Stimulated activated naive B cell treated with anti-CD40 and anti-IgM and Interleukin-4, amounts not matched to agents 10 μg/mL and 1 μg/mL and 100 μg/mL, for 72 hours (primary cell): ENCODE measurements around the gene EHF.
A peak's percentile ranks its signal among the peaks of the same experiment; 100 is the strongest.

Experiments
- ATAC-seq, 2 donors: fragments of 150-1000 bp; cut with Tn5 transposase; replicated peaks; 2 replicates each; pipeline ENCODE4 v1.10.0; 2021; ENCODE audit warnings: moderate library complexity in 1 of 2
- DNase-seq: peaks from one replicate; pipeline ENCODE4 v3.0.0; 2021
- H3K27ac Mint-ChIP-seq: one replicate; pipeline ENCODE4 v1.8.0; 2022; ENCODE audit warnings: mild to moderate bottlenecking, mixed read lengths
- H3K27me3 Mint-ChIP-seq, 2 donors: one replicate each; pipeline ENCODE4 v1.8.0; 2022; ENCODE audit warnings: mixed read lengths in 2 of 2
- H3K36me3 Mint-ChIP-seq, 2 donors: one replicate each; pipeline ENCODE4 v1.8.0; 2022; ENCODE audit warnings: mixed read lengths in 2 of 2, mild to moderate bottlenecking in 1 of 2
- H3K4me1 Mint-ChIP-seq, 2 donors: one replicate each; pipeline ENCODE4 v1.8.0; 2022; ENCODE audit warnings: mixed read lengths in 2 of 2, mild to moderate bottlenecking in 1 of 2
- H3K4me3 Mint-ChIP-seq, 2 donors: one replicate each; pipeline ENCODE4 v1.8.0; 2022; ENCODE audit warnings: mild to moderate bottlenecking in 2 of 2, mixed read lengths in 2 of 2, moderate library complexity in 1 of 2
- H3K9me3 Mint-ChIP-seq, 2 donors: one replicate each; pipeline ENCODE4 v1.8.0; 2022; ENCODE audit warnings: mixed read lengths in 2 of 2, mild to moderate bottlenecking in 1 of 2

Gene EHF

GRCh38 chr11:34594603-34595002, 26.3 kb upstream of the EHF start:
- Mint-ChIP-seq H3K4me1 (peaks cover 1 to 5% of the 10 kb centered on the region in 2 donors), H3K27me3 (peaks cover 19 to 35% of the 10 kb centered on the region in 2 donors), H3K9me3 (peaks cover 10 to 11% of the 10 kb centered on the region in 2 donors), H3K4me3 (no peak overlapping the region), H3K36me3 (peaks cover 3 to 9% of the 10 kb centered on the region in 2 donors), H3K27ac (no peak overlapping the region)
- ATAC-seq = no peak
- DNase-seq = no peak

- no peak for ATAC-seq
- no peak for DNase-seq
- H3K9me3 Mint-ChIP-seq = peaks cover 10 to 11% of the 10 kb centered on the region in 2 donors
- no peak overlapping the region for H3K27ac Mint-ChIP-seq
- H3K36me3 Mint-ChIP-seq = peaks cover 3 to 9% of the 10 kb centered on the region in 2 donors
- peaks cover 19 to 37% of the 10 kb centered on the region in 2 donors for H3K27me3 Mint-ChIP-seq
- H3K4me3 Mint-ChIP-seq = no peak overlapping the region
- H3K4me1 Mint-ChIP-seq = peaks cover 4 to 13% of the 10 kb centered on the region in 2 donors
These were observed 25.5 kb upstream of the EHF start for GRCh38 chr11:34595391-34595790.

GRCh38 chr11:34595960-34596644, 24.8 kb upstream of the EHF start:
- Mint-ChIP-seq H3K27ac (no peak overlapping the region), H3K36me3 (peaks cover 3 to 9% of the 10 kb centered on the region in 2 donors), H3K27me3 (peaks cover 24 to 37% of the 10 kb centered on the region in 2 donors), H3K4me3 (no peak overlapping the region), H3K4me1 (peaks cover 7 to 18% of the 10 kb centered on the region in 2 donors), H3K9me3 (peaks cover 10 to 11% of the 10 kb centered on the region in 2 donors)
- DNase-seq = no peak
- ATAC-seq = no peak

- Mint-ChIP-seq H3K9me3 (peaks cover 0 to 1% of the 10 kb centered on the region in 2 donors), H3K27me3 (peaks cover 11 to 39% of the 10 kb centered on the region in 2 donors), H3K27ac (peak overlapping the region; percentile 6), H3K4me3 (no peak overlapping the region), H3K4me1 (peaks cover 7 to 18% of the 10 kb centered on the region in 2 donors), H3K36me3 (no peaks in the 10 kb centered on the region)
- no peak for ATAC-seq
- no peak for DNase-seq
These were observed 21.4 kb upstream of the EHF start for GRCh38 chr11:34599406-34599945.

GRCh38 chr11:34600339-34601084, 20.4 kb upstream of the EHF start:
- H3K9me3 Mint-ChIP-seq = peaks cover 0 to 1% of the 10 kb centered on the region in 2 donors
- DNase-seq = no peak
- peaks cover 11 to 39% of the 10 kb centered on the region in 2 donors for H3K27me3 Mint-ChIP-seq
- no peak overlapping the region for H3K4me3 Mint-ChIP-seq
- peaks cover 8 to 19% of the 10 kb centered on the region in 2 donors for H3K4me1 Mint-ChIP-seq
- H3K36me3 Mint-ChIP-seq = no peaks in the 10 kb centered on the region
- H3K27ac Mint-ChIP-seq = no peak overlapping the region
- peak; percentile 28 to 34 for ATAC-seq

- DNase-seq = no peak
- Mint-ChIP-seq H3K9me3 (peaks cover 0 to 1% of the 10 kb centered on the region in 2 donors), H3K4me3 (no peak overlapping the region), H3K4me1 (peaks cover 14 to 25% of the 10 kb centered on the region in 2 donors), H3K27me3 (peaks cover 11 to 34% of the 10 kb centered on the region in 2 donors), H3K36me3 (no peaks in the 10 kb centered on the region), H3K27ac (no peak overlapping the region)
- no peak for ATAC-seq
These were observed 19.8 kb upstream of the EHF start for GRCh38 chr11:34601085-34601444.

- H3K27me3 Mint-ChIP-seq = peaks cover 11 to 29% of the 10 kb centered on the region in 2 donors
- peaks cover 15 to 30% of the 10 kb centered on the region in 2 donors for H3K4me1 Mint-ChIP-seq
- no peaks in the 10 kb centered on the region for H3K9me3 Mint-ChIP-seq
- DNase-seq (no peak), ATAC-seq (no peak)
- H3K4me3 Mint-ChIP-seq = no peak overlapping the region
- H3K27ac Mint-ChIP-seq = no peak overlapping the region
- H3K36me3 Mint-ChIP-seq = no peaks in the 10 kb centered on the region
These were observed 19.3 kb upstream of the EHF start for GRCh38 chr11:34601609-34602008.

GRCh38 chr11:34602245-34602644, 18.6 kb upstream of the EHF start:
- H3K4me3 Mint-ChIP-seq = no peak overlapping the region
- DNase-seq = no peak
- no peaks in the 10 kb centered on the region for H3K36me3 Mint-ChIP-seq
- ATAC-seq = no peak
- H3K9me3 Mint-ChIP-seq = no peaks in the 10 kb centered on the region
- H3K27me3 Mint-ChIP-seq = peaks cover 11 to 23% of the 10 kb centered on the region in 2 donors
- H3K4me1 Mint-ChIP-seq = peaks cover 15 to 32% of the 10 kb centered on the region in 2 donors
- H3K27ac Mint-ChIP-seq = no peak overlapping the region

GRCh38 chr11:34603129-34604001, 17.5 kb upstream of the EHF start:
- no peak for DNase-seq
- Mint-ChIP-seq H3K27ac (no peak overlapping the region), H3K27me3 (peaks cover 11 to 27% of the 10 kb centered on the region in 2 donors)

GRCh38 chr11:34604145-34604544, 16.7 kb upstream of the EHF start:
- ATAC-seq (no peak), DNase-seq (no peak)
- H3K4me3 Mint-ChIP-seq = no peak overlapping the region
- peaks cover 15 to 32% of the 10 kb centered on the region in 2 donors for H3K4me1 Mint-ChIP-seq
- H3K27me3 Mint-ChIP-seq = peaks cover 11 to 28% of the 10 kb centered on the region in 2 donors
- no peak overlapping the region for H3K27ac Mint-ChIP-seq
- no peaks in the 10 kb centered on the region for H3K36me3 Mint-ChIP-seq
- no peaks in the 10 kb centered on the region for H3K9me3 Mint-ChIP-seq

More at GRCh38 chr11:34603129-34604001, 17.5 kb upstream of the EHF start:
- H3K4me1 Mint-ChIP-seq = peaks cover 15 to 32% of the 10 kb centered on the region in 2 donors
- no peak overlapping the region for H3K4me3 Mint-ChIP-seq
- ATAC-seq = no peak
- H3K9me3 Mint-ChIP-seq = no peaks in the 10 kb centered on the region
- no peaks in the 10 kb centered on the region for H3K36me3 Mint-ChIP-seq

GRCh38 chr11:34604911-34605310, 16.0 kb upstream of the EHF start:
- Mint-ChIP-seq H3K4me1 (peaks cover 12 to 24% of the 10 kb centered on the region in 2 donors), H3K27me3 (peaks cover 11 to 22% of the 10 kb centered on the region in 2 donors), H3K36me3 (no peaks in the 10 kb centered on the region), H3K4me3 (no peak overlapping the region), H3K27ac (no peak overlapping the region), H3K9me3 (no peaks in the 10 kb centered on the region)
- DNase-seq = no peak
- no peak for ATAC-seq

- no peaks in the 10 kb centered on the region for H3K9me3 Mint-ChIP-seq
- DNase-seq = no peak
- H3K27me3 Mint-ChIP-seq = peaks cover 8 to 22% of the 10 kb centered on the region in 2 donors
- peak overlapping the region in 1 of 2 donors; percentile 0 for H3K4me3 Mint-ChIP-seq
- H3K4me1 Mint-ChIP-seq = peaks cover 8 to 16% of the 10 kb centered on the region in 2 donors
- no peaks in the 10 kb centered on the region for H3K36me3 Mint-ChIP-seq
- ATAC-seq = peak; percentile 72 to 73
- peak overlapping the region; percentile 52 for H3K27ac Mint-ChIP-seq
These were observed 15.2 kb upstream of the EHF start for GRCh38 chr11:34605481-34606325.
